Fibroblast of gingiva (primary cell): Measurements from ENCODE around the gene AHCYL2.
"Not testable (repeated sequence)": the region's sequence is repeated elsewhere in the genome, so short reads cannot be mapped to it uniquely, and the experiment has no call there.

Experiments
- DNase-seq: peaks from one replicate; pipeline ENCODE4 v3.0.0-alpha.2; 2011; ENCODE audit warnings: low read depth

Gene AHCYL2

DNA sequence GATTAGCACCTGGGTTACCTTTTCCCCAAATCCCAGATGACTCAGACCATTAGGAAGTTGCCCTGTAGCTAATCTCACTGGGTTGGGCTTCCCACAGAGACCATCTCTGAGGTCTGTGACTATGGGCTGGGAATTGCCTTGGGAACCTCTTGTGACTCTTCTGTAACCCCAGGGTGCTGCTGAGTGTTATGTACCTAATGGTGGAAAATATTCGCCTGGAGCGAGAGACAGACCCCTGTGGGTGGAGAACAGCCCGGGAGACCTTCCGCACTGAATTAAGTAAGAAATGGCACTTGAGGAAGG lies 229.4 kb downstream of the AHCYL2 start:
- no peak for DNase-seq

DNA sequence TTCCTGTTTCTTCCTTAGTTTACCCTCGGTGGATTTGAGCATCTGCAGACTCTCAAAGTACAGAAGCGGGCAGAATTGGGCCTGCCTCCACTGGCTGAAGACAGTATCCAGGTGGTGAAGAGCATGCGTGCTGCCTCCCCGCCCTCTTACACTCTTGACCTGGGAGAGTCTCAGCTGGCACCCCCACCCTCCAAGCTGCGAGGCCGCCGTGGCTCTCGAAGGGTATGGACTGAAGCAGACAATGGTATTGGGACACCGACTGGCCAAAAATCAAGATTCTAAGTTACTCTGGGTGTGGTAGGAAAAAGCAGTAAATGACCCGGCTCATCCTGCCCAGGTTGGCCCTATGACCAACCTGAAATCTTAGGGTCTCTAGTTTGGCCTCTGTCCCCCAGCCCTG lies 231.6 kb downstream of the AHCYL2 start:
- no peak for DNase-seq

DNA sequence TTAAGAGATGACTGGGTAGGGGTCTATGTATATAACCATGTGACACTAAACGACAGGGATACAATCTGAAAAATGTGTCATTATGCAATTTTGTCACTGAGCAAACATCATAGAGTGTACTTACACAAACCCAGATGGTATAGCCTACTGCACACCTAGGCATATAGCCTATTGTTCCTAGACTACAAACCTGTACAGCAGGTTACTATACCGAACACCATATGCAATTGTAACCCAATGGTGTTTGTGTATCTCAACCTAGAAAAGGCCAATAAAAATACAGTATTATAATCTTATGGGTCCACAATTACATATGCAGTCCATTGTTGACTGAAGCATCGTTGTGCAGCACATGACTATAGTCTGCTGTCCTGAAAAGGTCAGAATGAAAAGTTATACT lies 232.3 kb downstream of the AHCYL2 start:
- no peak for DNase-seq

DNA sequence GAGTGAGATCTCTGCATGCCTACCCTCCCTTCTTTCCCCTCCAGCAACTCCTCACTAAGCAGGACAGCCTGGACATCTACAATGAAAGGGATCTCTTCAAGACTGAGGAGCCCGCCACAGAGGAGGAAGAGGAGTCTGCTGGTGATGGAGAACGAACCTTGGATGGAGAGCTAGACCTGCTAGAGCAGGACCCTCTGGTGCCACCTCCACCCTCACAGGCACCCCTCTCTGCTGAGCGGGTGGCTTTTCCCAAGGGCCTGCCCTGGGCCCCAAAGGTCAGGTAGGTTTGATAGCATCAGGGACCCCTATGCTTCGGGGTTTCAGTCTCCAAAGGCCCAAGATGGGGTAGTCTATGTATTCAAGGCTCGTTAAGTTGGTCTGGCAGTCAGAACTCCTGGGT lies 233.3 kb downstream of the AHCYL2 start:
- DNase-seq, result no peak

DNA sequence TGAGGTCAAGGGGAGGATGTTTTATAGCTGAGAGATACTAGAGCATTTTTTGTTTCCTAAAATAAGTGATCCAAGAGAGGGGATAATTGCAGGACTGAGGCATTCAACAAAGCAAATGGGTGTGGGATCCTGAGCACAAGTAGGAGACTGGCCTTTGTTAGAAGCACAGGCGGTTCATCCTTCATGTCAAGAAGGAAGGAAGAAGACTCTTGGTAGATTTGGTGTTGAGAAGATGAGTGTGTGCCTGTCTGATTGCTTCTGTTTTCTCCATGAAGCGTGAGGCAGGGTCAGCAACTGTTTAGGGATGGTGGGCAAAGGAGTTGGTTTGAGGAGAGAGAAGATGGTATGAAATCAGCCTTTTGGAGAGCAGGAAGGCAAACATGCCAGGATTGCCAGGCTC lies 237.0 kb downstream of the AHCYL2 start:
- no peak for DNase-seq

DNA sequence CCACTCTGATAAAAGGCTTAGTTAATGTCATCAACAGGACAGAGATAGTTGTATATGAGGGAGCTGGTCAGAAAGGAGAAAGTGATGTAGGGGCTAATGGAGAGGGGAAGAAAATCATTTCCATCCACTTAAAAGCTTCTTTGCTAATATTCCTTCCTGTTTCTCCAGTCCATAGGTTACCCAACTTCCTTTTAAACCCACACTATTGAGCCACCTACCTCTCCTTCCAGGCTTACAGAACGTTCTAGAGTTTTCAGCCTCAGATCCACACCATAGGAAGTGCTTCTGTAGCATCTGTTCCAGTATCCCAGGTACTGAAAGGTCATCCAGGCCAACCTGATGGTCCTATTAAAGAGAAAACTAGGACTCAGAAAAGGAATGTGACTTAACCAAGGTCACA lies 237.6 kb downstream of the AHCYL2 start:
- DNase-seq, result no peak

DNA sequence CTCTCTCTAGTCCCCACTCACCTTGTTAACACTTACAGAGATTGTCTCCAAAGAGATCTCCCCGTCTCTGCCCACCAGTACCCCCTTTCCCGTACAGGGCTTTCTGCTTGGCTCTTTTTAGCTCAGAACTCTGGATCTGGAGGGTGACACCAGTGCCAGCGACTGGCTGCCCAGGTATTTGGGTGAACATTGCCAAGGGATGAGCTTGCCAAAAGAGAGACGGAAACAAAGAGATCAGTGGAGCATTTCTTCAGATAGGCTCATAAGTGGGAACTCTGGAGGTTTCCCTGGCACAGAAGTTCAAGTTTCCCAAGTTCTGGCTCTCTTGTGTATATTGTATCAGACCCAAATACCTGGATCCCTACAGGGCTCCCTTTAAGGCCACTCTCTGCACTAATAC lies 239.4 kb downstream of the AHCYL2 start:
- no peak for DNase-seq

DNA sequence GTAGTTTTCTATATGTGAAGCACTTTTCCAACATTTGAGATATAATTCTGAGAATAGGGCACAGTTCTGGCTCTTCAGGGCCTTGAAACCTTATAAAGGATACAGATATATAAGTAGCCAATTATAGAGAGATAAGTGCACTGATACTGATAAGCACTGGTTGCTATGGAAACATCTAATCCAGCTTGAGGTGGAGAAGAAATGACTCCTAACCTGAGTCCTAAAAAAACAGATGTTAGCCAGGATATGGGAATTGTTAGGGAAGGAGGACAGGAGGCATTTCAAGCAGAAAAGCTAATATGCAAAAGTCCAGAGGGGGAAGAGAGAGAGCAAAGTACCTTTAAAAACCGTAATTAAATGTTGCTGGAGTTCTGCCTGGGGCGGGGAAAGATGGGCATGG lies 240.2 kb downstream of the AHCYL2 start:
- DNase-seq, result no peak

DNA sequence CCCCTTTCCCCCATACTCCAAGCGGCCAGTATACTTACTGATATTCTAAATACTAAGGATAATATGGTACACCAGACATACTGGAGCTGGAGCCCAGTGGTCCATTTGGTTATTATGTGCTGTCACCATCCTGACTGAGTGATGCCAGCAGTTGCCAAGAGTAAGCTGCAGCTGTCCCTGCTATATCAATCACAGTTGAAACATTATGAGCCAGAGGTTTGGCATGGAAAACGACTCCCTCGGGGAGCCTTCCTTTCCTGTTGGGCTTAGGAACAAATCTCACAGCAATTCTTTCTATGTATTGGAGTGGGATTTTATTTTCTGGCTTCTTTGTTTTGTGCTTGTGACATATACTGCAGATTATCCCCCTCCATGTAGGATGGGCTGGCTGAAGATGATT lies 242.0 kb downstream of the AHCYL2 start:
- DNase-seq, result no peak

DNA sequence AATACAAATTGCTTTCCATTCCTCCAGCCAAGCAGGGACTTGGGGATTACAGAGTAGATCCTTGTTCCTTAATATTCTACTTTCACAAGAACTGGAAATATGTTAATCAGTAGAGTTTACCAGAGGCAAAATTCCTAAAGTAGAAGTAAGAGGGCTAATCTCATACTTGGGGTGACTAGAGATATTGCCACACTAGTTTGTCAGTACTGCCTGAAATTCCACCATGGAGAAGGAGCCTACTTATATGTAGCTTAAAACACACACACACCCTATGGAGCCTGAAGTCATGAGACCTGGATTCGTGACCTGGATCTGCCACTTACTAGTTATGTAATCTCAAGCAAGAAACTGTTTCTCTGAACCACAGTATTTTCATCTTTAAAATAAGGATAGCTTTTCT lies 243.3 kb downstream of the AHCYL2 start:
- DNase-seq, result peak; percentile 42

DNA sequence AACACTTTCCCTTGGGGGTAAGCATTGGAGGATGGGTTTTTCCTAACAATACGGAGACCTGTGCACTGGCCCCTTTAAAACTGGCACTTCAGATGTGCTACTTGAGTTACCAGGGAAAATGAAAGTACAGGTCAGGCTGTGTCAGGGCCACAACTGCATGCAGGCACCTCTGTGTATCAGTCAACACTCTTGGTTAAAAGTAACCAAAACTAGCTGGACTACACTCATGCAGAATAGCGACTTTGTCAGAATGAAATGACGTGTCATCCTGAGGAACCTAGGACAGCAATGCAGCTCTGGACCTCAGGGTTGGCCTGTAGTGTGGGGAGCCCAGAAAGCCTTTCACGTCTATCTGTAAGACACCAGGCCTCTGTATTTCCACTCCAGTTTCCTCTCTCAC lies 243.7 kb downstream of the AHCYL2 start:
- DNase-seq, result no peak

DNA sequence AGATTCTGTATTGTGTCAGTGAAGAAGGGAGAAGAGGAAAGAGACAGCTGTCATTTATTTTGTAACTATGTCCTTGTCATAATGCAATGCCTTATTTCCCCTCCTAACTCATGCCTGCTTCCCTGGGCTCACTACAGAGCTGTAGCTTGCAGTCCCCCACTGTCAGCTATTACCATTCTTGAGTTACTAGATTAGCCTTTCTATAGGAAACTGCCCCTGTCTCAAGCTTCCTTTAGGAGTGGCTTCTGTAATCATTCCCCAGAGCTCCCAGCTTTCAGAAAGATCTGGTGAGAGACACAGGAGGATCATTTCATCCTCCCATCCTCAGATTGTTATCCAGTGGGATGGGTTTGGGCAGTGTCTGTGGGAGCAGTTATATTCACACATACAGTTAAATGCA lies 245.1 kb downstream of the AHCYL2 start:
- DNase-seq, result no peak

DNA sequence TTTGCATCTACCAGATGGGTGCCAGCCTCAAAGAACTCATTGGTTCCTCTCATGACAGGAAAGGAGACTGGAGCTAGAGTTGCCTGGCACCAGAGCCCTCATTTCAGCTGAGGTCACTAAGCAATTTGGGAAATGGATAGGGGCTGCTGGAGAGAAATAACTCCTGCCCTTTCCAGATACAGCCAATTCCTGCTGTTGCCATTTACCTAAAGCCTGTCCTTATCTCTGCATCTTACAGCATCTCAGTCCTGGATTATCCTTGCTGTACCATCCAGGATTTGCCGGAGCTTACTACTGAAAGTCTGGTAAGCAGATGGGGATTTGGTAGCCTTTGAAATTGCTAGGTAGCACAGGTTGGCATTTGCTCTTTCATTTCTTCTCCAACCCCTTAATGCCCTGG lies 245.6 kb downstream of the AHCYL2 start:
- DNase-seq, result no peak

DNA sequence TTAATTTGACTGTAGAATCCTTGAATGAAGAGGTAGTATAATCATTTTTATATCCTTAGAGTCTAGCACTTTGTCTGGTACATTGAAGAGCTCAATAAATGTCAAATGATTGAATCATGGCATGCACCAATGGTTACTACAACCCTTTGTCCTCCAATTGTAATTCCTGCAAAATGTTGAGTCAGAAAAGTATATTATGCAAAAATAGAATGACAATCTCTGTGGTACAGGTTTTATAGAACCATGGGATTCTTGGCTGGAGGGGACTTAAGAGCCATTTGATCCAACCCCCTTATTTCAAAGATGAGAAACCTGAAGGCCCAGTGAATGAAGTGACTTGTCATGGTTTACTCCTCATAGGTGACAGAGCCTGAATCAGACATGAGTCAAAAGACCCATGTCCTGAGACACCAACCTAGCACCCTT lies 246.6 kb downstream of the AHCYL2 start:
- DNase-seq, result no peak

DNA sequence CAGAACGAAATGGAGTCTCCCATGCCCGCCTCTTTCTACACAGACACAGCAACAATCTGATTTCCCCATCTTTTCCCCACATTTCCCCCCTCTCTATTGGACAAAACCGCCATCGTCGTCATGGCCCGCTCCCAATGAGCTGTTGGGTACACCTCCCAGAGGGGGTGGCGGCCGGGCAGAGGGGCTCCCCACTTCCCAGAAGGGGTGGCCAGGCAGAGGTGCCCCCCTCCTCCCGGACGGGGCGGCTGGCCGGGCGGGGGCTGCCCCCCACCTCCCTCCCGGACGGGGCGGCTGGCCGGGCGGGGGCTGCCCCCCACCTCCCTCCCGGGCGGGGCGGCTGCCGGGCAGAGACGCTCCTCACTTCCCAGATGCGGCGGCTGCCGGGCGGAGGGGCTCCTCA lies 251.1 kb downstream of the AHCYL2 start:
- not testable (repeated sequence) for DNase-seq

DNA sequence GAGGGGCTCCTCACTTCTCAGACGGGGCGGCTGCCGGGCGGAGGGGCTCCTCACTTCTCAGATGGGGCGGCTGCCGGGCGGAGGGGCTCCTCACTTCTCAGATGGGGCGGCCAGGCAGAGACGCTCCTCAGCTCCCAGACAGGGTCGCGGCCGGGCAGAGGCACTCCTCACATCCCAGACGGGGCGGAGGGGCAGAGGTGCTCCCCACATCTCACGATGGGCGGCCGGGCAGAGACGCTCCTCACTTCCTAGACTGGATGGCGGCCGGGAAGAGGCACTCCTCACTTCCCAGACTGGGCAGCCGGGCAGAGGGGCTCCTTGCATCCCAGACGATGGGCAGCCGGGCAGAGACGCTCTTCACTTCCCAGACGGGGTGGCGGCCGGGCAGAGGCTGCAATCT lies 251.6 kb downstream of the AHCYL2 start:
- not testable (repeated sequence) for DNase-seq
